ENCODE data around the gene ZNF268. TPM values are rescaled to one million over a fixed set of nuclear protein-coding genes. Genes with fewer than 3 reads are reported as not detected.

ZNF268 gene
- total RNA-seq (2013; cell fraction: nucleolus; rRNA removed): 75.0 and 83.0 TPM in 2 replicates
- 17.1 and 23.2 TPM in 2 replicates for total RNA-seq (2014; rRNA removed)
- 18.8 and 20.1 TPM in 2 replicates for total RNA-seq (2014; rRNA removed; fragmentation: Illumina TruSeq; extraction: Trizol)
- 16.2 and 16.6 TPM in 2 replicates for total RNA-seq (2021)
- 9.3 TPM for polyA plus RNA-seq (2011; ENCODE audit: low read depth)
- 15.1 and 16.6 TPM in 2 replicates for polyA plus RNA-seq (2011; rRNA removed)
- polyA plus RNA-seq (2011; cell fraction: cytosol; rRNA removed): 9.2 and 15.6 TPM in 2 replicates
- polyA plus RNA-seq (2011; cell fraction: nucleus; rRNA removed): 17.3 and 18.4 TPM in 2 replicates
- polyA plus RNA-seq (2012): 7.5 and 9.5 TPM in 2 replicates
- polyA plus RNA-seq (2014; fragmentation: Illumina TruSeq; extraction: Trizol): 12.0 and 12.3 TPM in 2 replicates
- 10 to 100 TPM in 1 of 2 experiments, 1 to 10 TPM in 1; 9.4 to 11.4 TPM for polyA plus RNA-seq (2014; fragmentation: Nextera tagmentation; extraction: Ambion mirVana)
- polyA plus RNA-seq (2014; rRNA removed): 11.1 and 14.2 TPM in 2 replicates
- polyA plus RNA-seq (2016; fragmentation: Nextera tagmentation; extraction: Ambion mirVana): 10 to 100 TPM; 15.4 to 17.6 TPM
- polyA minus RNA-seq (2011; rRNA and poly(A)+ RNA removed): 32.4 and 45.2 TPM in 2 replicates
- 15.9 and 17.7 TPM in 2 replicates for polyA minus RNA-seq (2011; cell fraction: cytosol; rRNA and poly(A)+ RNA removed)
- polyA minus RNA-seq (2011; cell fraction: nucleus; rRNA and poly(A)+ RNA removed): 42.2 and 57.2 TPM in 2 replicates
- percentile 65 among the genes with signal in this experiment for Bru-seq, nascent RNA
- BruChase-seq, experiment 1, labeled RNA remaining after a 6-hour chase: percentile 66 among the genes with signal in this experiment
- BruChase-seq, experiment 2, labeled RNA remaining after a 2-hour chase: percentile 79 among the genes with signal in this experiment
- long read RNA-seq, experiment 1, full-length matches to known transcripts: 3 of 6 reads
- long read RNA-seq, experiment 1, partial matches to known transcripts: 0 of 6 reads
- long read RNA-seq, experiment 1, other reads (novel, unspliced or antisense): 3 of 6 reads
- long read RNA-seq, experiment 2, full-length matches to known transcripts: 21 of 36 reads
- long read RNA-seq, experiment 2, partial matches to known transcripts: 0 of 36 reads
- long read RNA-seq, experiment 2, other reads (novel, unspliced or antisense): 15 of 36 reads

- ChIA-PET POLR2A (interaction anchor here (0.8 to 2.0 kb wide), 3 partner anchors 100 to 225 kb away, joined by 4 to 9 read pairs (median 6); partner anchors contain the start of genes ZNF140, ZNF26 and ZNF605), CTCF (interaction anchor here (0.6 to 1.7 kb wide), 10 partner anchors 10 to 423 kb away, joined by 3 to 12 read pairs (median 3); partner anchors contain the start of genes ZNF140 and ZNF26), RAD21 (ENCODE audit: unreplicated experiment) (interaction anchor here (1.3 to 2.3 kb wide), 2 partner anchors 101 to 195 kb away, joined by 4 to 7 read pairs; partner anchors contain the start of genes ZNF140 and ZNF26), SMC1A (ENCODE audit: uncharacterized antibody, unreplicated experiment) (interaction anchor here (1.4 to 2.1 kb wide), 3 partner anchors 101 to 195 kb away, joined by 3 to 12 read pairs (median 6); partner anchors contain the start of genes ZNF140 and ZNF26)
- H3K36me3 ChIP-seq (ENCODE audit: control insufficient read depth in 2 of 2, insufficient read depth in 2 of 2, low read length in 1 of 2): peaks cover 2 to 11% of the 10 kb centered on the region in 2 experiments; a peak in 2 of 4 replicates
- peak; percentile 61 for DNase-seq (ENCODE audit: low read depth, low spot score)
- peaks cover 16% of the 10 kb centered on the region for H3K9me3 ChIP-seq (replicated peaks; ENCODE audit: control insufficient read depth, insufficient read depth, low read length)
- peak within 1 kb of the TSS; percentile 64 for H3K4me2 ChIP-seq (ENCODE audit: control insufficient read depth, insufficient read depth)
- BruUV-seq (replicated peaks): TSS peak; percentile 73
- peak; percentile 98 for ATAC-seq
- peak within 1 kb of the TSS; percentile 88 for H3K4me3 ChIP-seq
- no peaks in the 10 kb centered on the region for H3K27me3 ChIP-seq (replicated peaks in 1 of 2; ENCODE audit: control insufficient read depth in 2 of 2, insufficient read depth in 2 of 2, low read length in 1 of 2)
- 5% methylated on average over 38 of the region's 40 CpGs for WGBS (ENCODE audit: insufficient coverage, insufficient replicate concordance, low lambda C conversion rate, missing lambda C conversion rate)
- in situ Hi-C loops (cut with MboI): no loop called here
- intact Hi-C loops (cut with micrococcal nuclease; ENCODE audit: unreplicated experiment): loop anchor here (1.0 kb wide), 2 partner anchors 101 to 144 kb away; partner anchors contain the start of genes ZNF140 and ZNF84
- H3K27ac ChIP-seq (ENCODE audit: control insufficient read depth, insufficient read depth): peak within 1 kb of the TSS; percentile 80
- peak within 1 kb of the TSS; percentile 86 for H3K9ac ChIP-seq (ENCODE audit: control insufficient read depth, insufficient read depth, low read length)
- FAIRE-seq: peak; percentile 56
- H3K4me1 ChIP-seq (ENCODE audit: control insufficient read depth, insufficient read depth, low read length): no peaks in the 10 kb centered on the region
- peaks cover 5% of the 10 kb centered on the region for H3K79me2 ChIP-seq (ENCODE audit: control insufficient read depth, insufficient read depth, low read length)
- no peaks in the 10 kb centered on the region for H4K20me1 ChIP-seq (ENCODE audit: control insufficient read depth, insufficient read depth)
- H2AFZ ChIP-seq (ENCODE audit: control insufficient read depth, low read depth, low read length): peak within 1 kb of the TSS; percentile 97
- no peak for TF ChIP-seq SMAD1 (IDR thresholded peaks at IDR 0.05; ENCODE audit: low read depth, partially characterized antibody)
- TF ChIP-seq SMARCA5 (IDR thresholded peaks at IDR 0.05): 0 out of 2 replicates have a peak, but pooled peaks have one; percentile 53
- TF ChIP-seq SMC3 (IDR thresholded peaks at IDR 0.05; ENCODE audit: borderline replicate concordance, low read length): peak; percentile 61
- TF ChIP-seq CBFB (IDR thresholded peaks at IDR 0.05; ENCODE audit: low read depth): peak; percentile 56; the same call in 1 of the 2 replicates
- TF ChIP-seq MYC (IDR thresholded peaks at IDR 0.05; ENCODE audit: insufficient read depth, insufficient read length, insufficient replicate concordance, low read length, severe bottlenecking): no peak
- TF ChIP-seq SIN3A (IDR thresholded peaks at IDR 0.05; ENCODE audit: low read depth, low read length): peak; percentile 82; the same call in 1 of the 2 replicates
- TF ChIP-seq CREB1 (IDR thresholded peaks at IDR 0.05; ENCODE audit: low read depth): peak; percentile 99
- TF ChIP-seq, protein P1, sequence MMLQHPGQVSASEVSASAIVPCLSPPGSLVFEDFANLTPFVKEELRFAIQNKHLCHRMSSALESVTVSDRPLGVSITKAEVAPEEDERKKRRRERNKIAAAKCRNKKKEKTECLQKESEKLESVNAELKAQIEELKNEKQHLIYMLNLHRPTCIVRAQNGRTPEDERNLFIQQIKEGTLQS (IDR thresholded peaks at IDR 0.05; ENCODE audit: borderline replicate concordance, extremely low read depth, low read depth, low read length): peak; percentile 94
- peak; percentile 98 for TF ChIP-seq HCFC1 (IDR thresholded peaks at IDR 0.05; ENCODE audit: low read length)
- no peak for TF ChIP-seq CBX3 (IDR thresholded peaks at IDR 0.05; ENCODE audit: borderline replicate concordance, low read depth)
- no peak for TF ChIP-seq TCF12 (IDR thresholded peaks at IDR 0.05; ENCODE audit: low read depth, low read length)
- peak; percentile 95 for TF ChIP-seq NR2C1 (IDR thresholded peaks at IDR 0.05)
- TF ChIP-seq MTA3 (IDR thresholded peaks at IDR 0.05; ENCODE audit: borderline replicate concordance, low read length): no peak
- TF ChIP-seq, protein P2, sequence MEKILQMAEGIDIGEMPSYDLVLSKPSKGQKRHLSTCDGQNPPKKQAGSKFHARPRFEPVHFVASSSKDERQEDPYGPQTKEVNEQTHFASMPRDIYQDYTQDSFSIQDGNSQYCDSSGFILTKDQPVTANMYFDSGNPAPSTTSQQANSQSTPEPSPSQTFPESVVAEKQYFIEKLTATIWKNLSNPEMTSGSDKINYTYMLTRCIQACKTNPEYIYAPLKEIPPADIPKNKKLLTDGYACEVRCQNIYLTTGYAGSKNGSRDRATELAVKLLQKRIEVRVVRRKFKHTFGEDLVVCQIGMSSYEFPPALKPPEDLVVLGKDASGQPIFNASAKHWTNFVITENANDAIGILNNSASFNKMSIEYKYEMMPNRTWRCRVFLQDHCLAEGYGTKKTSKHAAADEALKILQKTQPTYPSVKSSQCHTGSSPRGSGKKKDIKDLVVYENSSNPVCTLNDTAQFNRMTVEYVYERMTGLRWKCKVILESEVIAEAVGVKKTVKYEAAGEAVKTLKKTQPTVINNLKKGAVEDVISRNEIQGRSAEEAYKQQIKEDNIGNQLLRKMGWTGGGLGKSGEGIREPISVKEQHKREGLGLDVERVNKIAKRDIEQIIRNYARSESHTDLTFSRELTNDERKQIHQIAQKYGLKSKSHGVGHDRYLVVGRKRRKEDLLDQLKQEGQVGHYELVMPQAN (conservative IDR thresholded peaks at IDR 0.05): 0 out of 2 replicates have a peak, but pooled peaks have one; percentile 38
Measured at GRCh38 chr12:133181238-133181959, at the start of gene ZNF268. ZNF268 (plus strand) TSS chr12:133181495; CDS start chr12:133181998, 503 bp downstream.

Data from GM12878 (cell line).